ENCODE data around the gene NACC2.

DNA sequence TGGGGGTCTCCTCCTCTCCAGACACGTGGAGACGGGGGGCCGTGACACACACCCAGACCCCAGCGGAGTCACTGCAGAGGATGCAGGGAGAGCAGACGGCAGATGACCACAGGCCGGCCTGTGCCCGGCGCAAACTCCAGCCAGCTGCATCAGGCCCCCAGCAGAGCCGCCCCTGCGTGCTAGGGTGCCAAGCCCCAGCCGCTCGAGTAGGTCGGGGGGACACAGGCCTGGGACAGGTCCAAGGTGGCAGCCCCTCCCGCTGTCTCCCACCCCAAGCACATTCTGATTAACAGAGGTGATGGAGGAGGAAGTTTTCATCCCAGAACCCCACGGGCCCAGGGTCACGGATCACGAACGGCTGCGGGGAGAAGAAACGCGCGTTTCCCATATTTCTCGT lies 14.4 kb downstream of the NACC2 start:
- TF ChIP-seq, protein P1, sequence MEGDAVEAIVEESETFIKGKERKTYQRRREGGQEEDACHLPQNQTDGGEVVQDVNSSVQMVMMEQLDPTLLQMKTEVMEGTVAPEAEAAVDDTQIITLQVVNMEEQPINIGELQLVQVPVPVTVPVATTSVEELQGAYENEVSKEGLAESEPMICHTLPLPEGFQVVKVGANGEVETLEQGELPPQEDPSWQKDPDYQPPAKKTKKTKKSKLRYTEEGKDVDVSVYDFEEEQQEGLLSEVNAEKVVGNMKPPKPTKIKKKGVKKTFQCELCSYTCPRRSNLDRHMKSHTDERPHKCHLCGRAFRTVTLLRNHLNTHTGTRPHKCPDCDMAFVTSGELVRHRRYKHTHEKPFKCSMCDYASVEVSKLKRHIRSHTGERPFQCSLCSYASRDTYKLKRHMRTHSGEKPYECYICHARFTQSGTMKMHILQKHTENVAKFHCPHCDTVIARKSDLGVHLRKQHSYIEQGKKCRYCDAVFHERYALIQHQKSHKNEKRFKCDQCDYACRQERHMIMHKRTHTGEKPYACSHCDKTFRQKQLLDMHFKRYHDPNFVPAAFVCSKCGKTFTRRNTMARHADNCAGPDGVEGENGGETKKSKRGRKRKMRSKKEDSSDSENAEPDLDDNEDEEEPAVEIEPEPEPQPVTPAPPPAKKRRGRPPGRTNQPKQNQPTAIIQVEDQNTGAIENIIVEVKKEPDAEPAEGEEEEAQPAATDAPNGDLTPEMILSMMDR (conservative IDR thresholded peaks at IDR 0.05 in 1 of 2, IDR thresholded peaks at IDR 0.05 in 1 of 2; ENCODE audit: low read depth in 1 of 2, low read length in 2 of 2): no peak
- TF ChIP-seq EZH2 (IDR thresholded peaks at IDR 0.05; ENCODE audit: low read length, missing control alignments): no peak

Data from fibroblast of lung (primary cell).